GM13976 (cell line): ENCODE measurements around the gene DAAM2.

Experiments
- DNase-seq: peaks from one replicate; pipeline ENCODE4 v3.0.0; 2012; ENCODE audit warnings: low spot score
- CTCF ChIP-seq: IDR thresholded peaks from 2 replicates; pipeline ENCODE4 v1.5.1; 2012; ENCODE audit warnings: borderline replicate concordance, mild to moderate bottlenecking; ENCODE audit not compliant: insufficient read depth; ENCODE audit errors: extremely low read depth, missing control alignments, control extremely low read depth
- in situ Hi-C: fragments of 300-500 bp; cut with MboI; formaldehyde crosslinking; loops from one replicate; pipeline ENCODE4 v1.12.0; 2022; ENCODE audit warnings: low sequenced_read_pairs, mixed read lengths, inconsistent platforms; ENCODE audit not compliant: unreplicated experiment

DAAM2 gene

GRCh38 chr6:39853604-39854003, 61.4 kb downstream of the DAAM2 start:
- DNase-seq, result no peak
- no peak for TF ChIP-seq CTCF
- in situ Hi-C loops, result no loop called here

DNA sequence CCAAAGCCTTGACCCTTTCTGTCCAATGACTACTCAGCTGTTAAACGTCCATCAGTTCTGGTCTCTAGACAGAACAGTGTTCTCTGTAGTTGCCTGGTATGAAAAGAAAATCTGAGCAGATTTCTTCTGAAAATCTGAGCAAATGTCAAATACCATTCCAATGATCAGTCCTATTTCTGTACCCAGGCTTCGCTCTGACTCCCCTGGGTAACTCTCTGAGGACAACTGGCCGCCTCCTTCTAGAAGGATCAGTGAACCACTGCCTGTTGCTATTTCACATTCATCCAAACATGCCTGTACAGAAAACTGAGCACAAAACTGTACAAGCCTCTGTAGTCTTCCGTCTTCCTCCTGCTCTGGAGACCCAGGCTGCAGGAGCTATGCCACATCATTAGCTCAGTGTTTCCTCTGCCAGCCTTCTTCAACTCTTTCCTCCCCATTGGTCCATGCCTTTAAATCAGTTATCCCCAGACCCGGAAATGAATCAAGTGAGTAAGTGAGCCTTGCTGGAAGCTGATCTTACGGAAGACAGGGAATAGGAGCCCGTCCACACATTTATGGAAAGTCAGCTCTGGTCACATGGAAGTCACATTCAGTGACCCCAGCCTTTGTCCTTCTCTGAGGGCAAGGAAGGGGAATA, 63.3 kb downstream of the DAAM2 start:
- no peak for TF ChIP-seq CTCF
- no peak for DNase-seq
- in situ Hi-C loops, result no loop called here

GRCh38 chr6:39859025-39859424, 66.8 kb downstream of the DAAM2 start:
- no peak for DNase-seq
- TF ChIP-seq CTCF, result no peak
- in situ Hi-C loops, result no loop called here

DNA sequence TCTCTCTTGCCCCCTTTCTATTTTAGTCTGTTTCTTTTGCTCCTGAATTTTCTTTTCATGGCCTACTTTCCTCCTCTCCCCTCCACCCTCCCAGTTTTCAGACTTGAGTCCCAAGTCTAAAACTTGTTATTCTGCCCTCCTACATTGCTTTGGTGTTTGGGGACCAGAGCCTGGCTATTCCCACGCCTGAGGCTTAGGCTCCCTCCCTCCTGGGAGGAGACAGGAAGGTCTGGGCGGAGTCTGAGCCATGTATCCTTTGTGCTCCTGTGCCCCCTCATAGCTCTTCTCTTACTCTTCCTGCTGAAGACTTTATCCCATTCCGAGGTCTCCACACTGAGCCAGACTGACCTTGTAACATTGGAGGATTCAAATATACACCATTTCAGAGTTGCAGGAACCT, 69.5 kb downstream of the DAAM2 start:
- TF ChIP-seq CTCF, result no peak
- in situ Hi-C loops, result no loop called here
- no peak for DNase-seq

DNA sequence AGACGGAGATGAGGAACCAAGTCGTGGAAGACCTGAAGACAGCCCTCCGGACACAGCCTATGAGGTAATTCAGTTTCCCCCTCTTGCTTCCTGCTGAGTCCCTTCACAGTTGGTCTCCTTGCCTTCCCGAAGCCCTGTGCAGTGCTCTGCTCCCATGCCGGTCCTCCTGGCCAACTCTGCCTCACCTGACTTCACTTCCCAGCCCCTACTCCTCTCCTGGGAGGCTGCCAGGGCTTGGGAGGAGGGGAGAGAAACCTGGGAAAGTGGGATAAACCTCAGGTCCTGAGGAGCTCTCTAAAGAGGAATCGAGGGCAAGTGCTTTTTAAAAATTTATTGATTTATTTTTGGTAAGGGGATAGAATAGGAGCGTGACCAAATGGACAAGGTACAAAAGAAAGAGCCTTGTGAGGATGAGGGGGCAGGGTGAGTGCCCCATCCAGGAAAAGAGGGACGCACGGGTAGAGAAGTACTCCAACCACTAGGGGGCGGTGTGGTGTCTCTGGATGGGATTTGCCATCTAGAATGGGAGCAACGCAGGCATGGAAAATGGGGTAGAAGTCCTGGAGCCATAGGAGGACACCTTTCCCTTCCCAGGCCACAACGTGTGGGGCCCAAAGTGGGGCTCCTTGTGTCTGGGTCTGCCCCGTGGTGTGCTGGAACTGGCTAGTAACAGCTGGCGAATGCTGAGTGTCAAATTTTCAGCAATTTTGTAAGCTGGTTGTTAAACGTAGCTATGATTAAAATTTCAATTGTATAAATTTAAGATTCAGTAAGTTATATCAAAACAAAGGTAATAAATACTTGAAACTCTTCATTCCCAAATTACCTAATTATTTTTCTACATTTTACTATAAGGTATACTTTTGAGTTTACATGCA, 73.1 kb downstream of the DAAM2 start:
- in situ Hi-C loops, result no loop called here
- peak; percentile 78 for DNase-seq
- peak; percentile 48 for TF ChIP-seq CTCF

DNA sequence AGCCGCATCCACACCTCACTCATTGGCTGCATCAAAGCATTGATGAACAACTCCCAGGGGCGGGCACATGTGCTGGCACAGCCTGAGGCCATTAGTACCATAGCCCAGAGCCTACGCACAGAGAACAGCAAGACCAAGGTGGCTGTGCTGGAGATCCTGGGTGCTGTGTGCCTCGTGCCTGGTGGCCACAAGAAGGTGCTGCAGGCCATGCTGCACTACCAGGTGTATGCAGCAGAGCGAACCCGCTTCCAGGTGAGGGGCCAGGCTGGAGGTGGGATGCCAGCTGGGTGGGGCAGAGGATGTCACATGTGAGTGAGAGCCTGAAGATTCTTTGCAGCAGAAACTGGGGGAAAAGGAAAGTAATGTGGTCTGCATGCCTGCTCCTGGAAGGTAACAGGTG, 75.4 kb downstream of the DAAM2 start:
- TF ChIP-seq CTCF, result no peak
- DNase-seq, result no peak
- in situ Hi-C loops, result no loop called here

GRCh38 chr6:39870950-39871349, 78.8 kb downstream of the DAAM2 start:
- no peak for DNase-seq
- in situ Hi-C loops, result no loop called here
- no peak for TF ChIP-seq CTCF
